ENCODE measurements around the gene SASH1. TPM values are rescaled to one million over a fixed set of nuclear protein-coding genes. Genes with fewer than 3 reads are reported as not detected.

The SASH1 gene
- total RNA-seq, 1 experiment from 2014 or later: 42.0 TPM

GRCh38 chr6:148513145-148514071 is 170.8 kb downstream of the SASH1 start:
- DNase-seq: no peak
- ChIA-PET POLR2A (no interaction called here), CTCF (no interaction called here)
- BruUV-seq (replicated peaks): no TSS peak
- no peak overlapping the region for H3K4me3 ChIP-seq (ENCODE audit: low read depth, low read length)
- H3K9me3 Mint-ChIP-seq (ENCODE audit: unreplicated experiment): no peaks in the 10 kb centered on the region
- H3K27ac Mint-ChIP-seq (ENCODE audit: unreplicated experiment): no peak overlapping the region
- no peaks in the 10 kb centered on the region for H3K4me1 ChIP-seq
- H3K36me3 ChIP-seq (ENCODE audit: control insufficient read depth, insufficient read depth, low read length): no peaks in the 10 kb centered on the region
- peaks cover 24% of the 10 kb centered on the region for H3K36me3 Mint-ChIP-seq (ENCODE audit: insufficient read depth, unreplicated experiment)
- no peaks in the 10 kb centered on the region for H3K9me3 ChIP-seq
- H3K27me3 ChIP-seq (replicated peaks; ENCODE audit: control insufficient read depth, insufficient read depth, low read length): no peaks in the 10 kb centered on the region
- no peak overlapping the region for H3K4me3 Mint-ChIP-seq (ENCODE audit: unreplicated experiment)
- no peak for TF ChIP-seq CTCF (IDR thresholded peaks at IDR 0.05; ENCODE audit: insufficient read depth in 1 of 2, low read depth in 1 of 2, low read length in 1 of 2, severe bottlenecking in 1 of 2, unreplicated experiment in 1 of 2)
- no peaks in the 10 kb centered on the region for H3K27me3 Mint-ChIP-seq (ENCODE audit: insufficient read depth, unreplicated experiment)
- intact Hi-C loops (cut with micrococcal nuclease; ENCODE audit: unreplicated experiment): no loop called here
- no peaks in the 10 kb centered on the region for H3K4me1 Mint-ChIP-seq (ENCODE audit: low read depth, unreplicated experiment)

- intact Hi-C loops (cut with micrococcal nuclease; ENCODE audit: unreplicated experiment): no loop called here
- CTCF ChIA-PET: no interaction called here
- TF ChIP-seq CTCF (IDR thresholded peaks at IDR 0.05; ENCODE audit: insufficient read depth in 1 of 2, low read depth in 1 of 2, low read length in 1 of 2, severe bottlenecking in 1 of 2, unreplicated experiment in 1 of 2): no peak
- BruUV-seq (replicated peaks): no TSS peak
- H3K27me3 ChIP-seq (replicated peaks; ENCODE audit: control insufficient read depth, insufficient read depth, low read length): no peaks in the 10 kb centered on the region
- H3K36me3 ChIP-seq (ENCODE audit: control insufficient read depth, insufficient read depth, low read length): no peaks in the 10 kb centered on the region
- H3K9me3 ChIP-seq: no peaks in the 10 kb centered on the region
- no peak overlapping the region for H3K4me3 ChIP-seq (ENCODE audit: low read depth, low read length)
- Mint-ChIP-seq H3K4me3 (ENCODE audit: unreplicated experiment) (no peak overlapping the region), H3K36me3 (ENCODE audit: insufficient read depth, unreplicated experiment) (peaks cover 27% of the 10 kb centered on the region), H3K4me1 (ENCODE audit: low read depth, unreplicated experiment) (no peaks in the 10 kb centered on the region), H3K27me3 (ENCODE audit: insufficient read depth, unreplicated experiment) (no peaks in the 10 kb centered on the region), H3K27ac (ENCODE audit: unreplicated experiment) (no peak overlapping the region), H3K9me3 (ENCODE audit: unreplicated experiment) (no peaks in the 10 kb centered on the region)
- DNase-seq: no peak
- H3K4me1 ChIP-seq: no peaks in the 10 kb centered on the region
- POLR2A ChIA-PET: no interaction called here
Measured at GRCh38 chr6:148514091-148514845, 171.6 kb downstream of the SASH1 start.

GRCh38 chr6:148516217-148516616 is 173.6 kb downstream of the SASH1 start:
- Histone ChIP-seq H3K4me3 (ENCODE audit: low read depth, low read length) (no peak overlapping the region), H3K9me3 (no peaks in the 10 kb centered on the region), H3K4me1 (no peaks in the 10 kb centered on the region), H3K36me3 (ENCODE audit: control insufficient read depth, insufficient read depth, low read length) (no peaks in the 10 kb centered on the region), H3K27me3 (replicated peaks; ENCODE audit: control insufficient read depth, insufficient read depth, low read length) (no peaks in the 10 kb centered on the region)
- intact Hi-C loops (cut with micrococcal nuclease; ENCODE audit: unreplicated experiment): no loop called here
- ChIA-PET POLR2A (interaction anchor here (0.5 kb wide), 1 partner anchor 43 kb away, joined by 3 read pairs; no protein-coding TSS in a partner anchor), CTCF (no interaction called here)
- Mint-ChIP-seq H3K36me3 (ENCODE audit: insufficient read depth, unreplicated experiment) (peaks cover 32% of the 10 kb centered on the region), H3K9me3 (ENCODE audit: unreplicated experiment) (no peaks in the 10 kb centered on the region), H3K27me3 (ENCODE audit: insufficient read depth, unreplicated experiment) (no peaks in the 10 kb centered on the region), H3K27ac (ENCODE audit: unreplicated experiment) (no peak overlapping the region), H3K4me1 (ENCODE audit: low read depth, unreplicated experiment) (no peaks in the 10 kb centered on the region), H3K4me3 (ENCODE audit: unreplicated experiment) (no peak overlapping the region)
- TF ChIP-seq CTCF (IDR thresholded peaks at IDR 0.05; ENCODE audit: insufficient read depth in 1 of 2, low read depth in 1 of 2, low read length in 1 of 2, severe bottlenecking in 1 of 2, unreplicated experiment in 1 of 2): no peak
- DNase-seq: no peak
- no TSS peak for BruUV-seq (replicated peaks)
